Activated CD4-positive, alpha-beta T cell treated with anti-CD3 and anti-CD28 coated beads, Interleukin-2, amount 10 ng/mL, durations not matched to agents 7 days and 5 days (primary cell): ENCODE data around the gene MTRF1. TPM values are rescaled to one million over a fixed set of nuclear protein-coding genes. Genes with fewer than 3 reads are reported as not detected.

Experiments
- CTCF ChIA-PET: fragments of 350-600 bp; sonication (Branson Sonifier 250); formaldehyde crosslinking; loops from one replicate; lab custom pipeline; 2021; ENCODE audit warnings: antibody characterized with exemption; lab: Charles Lee
- POLR2A ChIA-PET: fragments of 350-600 bp; sonication (Branson Sonifier 250); formaldehyde crosslinking; loops from one replicate; lab custom pipeline; 2021; ENCODE audit warnings: antibody characterized with exemption; lab: Charles Lee
- DNase-seq: peaks from one replicate; pipeline ENCODE4 v3.0.0-alpha.2; 2020
- H3K27ac Mint-ChIP-seq: one replicate; pipeline ENCODE4 v1.8.0; 2021; ENCODE audit warnings: mild to moderate bottlenecking, moderate library complexity, mixed read lengths
- H3K27me3 Mint-ChIP-seq: one replicate; pipeline ENCODE4 v1.8.0; 2021; ENCODE audit warnings: mixed read lengths
- H3K36me3 Mint-ChIP-seq: one replicate; pipeline ENCODE4 v1.8.0; 2021; ENCODE audit warnings: low read depth, mixed read lengths
- H3K4me1 Mint-ChIP-seq: one replicate; pipeline ENCODE4 v1.8.0; 2021; ENCODE audit warnings: mixed read lengths
- H3K4me3 Mint-ChIP-seq: one replicate; pipeline ENCODE4 v1.8.0; 2021; ENCODE audit warnings: mild to moderate bottlenecking, moderate library complexity, mixed read lengths
- H3K9me3 Mint-ChIP-seq: one replicate; pipeline ENCODE4 v1.8.0; 2021; ENCODE audit warnings: mixed read lengths
- total RNA-seq, 2 experiments: library from RNA; stranded (reverse); gene quantifications; one replicate each; pipeline ENCODE4 v1.2.3, GENCODE V29; 2021

The MTRF1 gene
- total RNA-seq, 2 experiments from 2014 or later = 22.0 to 23.0 TPM

DNA sequence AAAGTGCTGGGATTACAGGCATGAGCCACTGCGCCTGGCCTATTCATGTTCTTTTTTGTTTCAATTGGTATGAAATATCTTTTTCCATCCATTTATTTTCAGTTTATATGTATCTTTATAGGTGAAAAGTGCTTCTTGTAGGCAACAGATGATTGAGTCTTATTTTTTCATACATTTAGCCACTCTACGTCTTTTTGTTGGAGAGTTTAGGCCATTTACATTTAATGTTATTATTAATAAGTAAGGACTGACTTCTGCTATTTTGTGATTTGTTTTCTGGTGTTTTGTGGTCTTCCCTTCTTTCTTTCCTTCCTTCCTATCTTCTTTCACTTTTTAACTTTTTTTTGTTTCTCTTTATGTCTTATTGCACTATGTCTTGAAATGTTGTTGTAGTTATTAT, 52.3 kb downstream of the MTRF1 start:
- Mint-ChIP-seq H3K4me1 (no peaks in the 10 kb centered on the region), H3K4me3 (no peak overlapping the region), H3K36me3 (peaks cover 7% of the 10 kb centered on the region), H3K27me3 (no peaks in the 10 kb centered on the region), H3K9me3 (peaks cover 5% of the 10 kb centered on the region), H3K27ac (no peak overlapping the region)
- ChIA-PET POLR2A (no interaction called here), CTCF (interaction anchor here (0.5 kb wide), 1 partner anchor 673 kb away, joined by 3 read pairs; no protein-coding TSS in a partner anchor)
- no peak for DNase-seq

DNA sequence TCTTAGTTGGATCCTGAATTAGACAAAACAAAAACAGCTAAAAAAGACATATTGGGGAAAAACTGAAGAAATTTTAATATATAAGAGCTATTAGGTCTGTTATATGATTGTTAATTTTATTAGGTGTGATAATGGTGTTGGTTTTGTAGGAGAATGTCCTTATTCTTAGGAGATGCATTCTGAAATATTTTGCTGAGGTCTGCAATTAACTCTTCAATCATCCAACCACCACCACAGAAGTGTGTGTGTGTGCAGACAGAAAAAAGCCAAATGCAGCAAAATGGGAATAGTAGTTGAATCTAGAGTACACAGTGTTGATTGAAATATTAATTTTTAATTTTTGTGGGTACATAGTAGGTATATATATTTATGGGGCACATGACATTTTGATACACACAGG, 56.9 kb downstream of the MTRF1 start:
- CTCF ChIA-PET = no interaction called here
- peaks cover 5% of the 10 kb centered on the region for H3K9me3 Mint-ChIP-seq
- no peak overlapping the region for H3K4me3 Mint-ChIP-seq
- no peaks in the 10 kb centered on the region for H3K27me3 Mint-ChIP-seq
- no peak overlapping the region for H3K27ac Mint-ChIP-seq
- peaks cover 4% of the 10 kb centered on the region for H3K36me3 Mint-ChIP-seq
- no peak for DNase-seq
- POLR2A ChIA-PET = no interaction called here
- H3K4me1 Mint-ChIP-seq = no peaks in the 10 kb centered on the region

DNA sequence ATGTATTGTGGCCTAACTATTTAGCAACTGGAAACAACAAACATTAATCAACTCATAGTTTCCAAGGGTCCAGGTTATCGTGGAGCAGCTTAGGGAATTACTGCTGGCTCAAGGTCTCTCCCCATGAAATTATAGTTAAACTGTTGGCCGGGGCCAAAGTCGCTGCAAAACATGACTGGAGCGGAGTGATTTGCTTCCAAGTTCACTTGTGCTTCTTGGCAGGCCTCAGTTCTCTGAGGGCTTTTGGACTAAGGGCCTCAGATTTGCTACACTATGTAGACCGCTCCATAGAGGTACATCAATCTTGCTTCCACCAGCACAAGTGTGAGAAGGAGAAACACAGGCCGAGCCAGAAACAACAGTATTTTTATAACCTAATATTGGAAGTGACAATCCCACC, 59.6 kb downstream of the MTRF1 start:
- POLR2A ChIA-PET = no interaction called here

DNA sequence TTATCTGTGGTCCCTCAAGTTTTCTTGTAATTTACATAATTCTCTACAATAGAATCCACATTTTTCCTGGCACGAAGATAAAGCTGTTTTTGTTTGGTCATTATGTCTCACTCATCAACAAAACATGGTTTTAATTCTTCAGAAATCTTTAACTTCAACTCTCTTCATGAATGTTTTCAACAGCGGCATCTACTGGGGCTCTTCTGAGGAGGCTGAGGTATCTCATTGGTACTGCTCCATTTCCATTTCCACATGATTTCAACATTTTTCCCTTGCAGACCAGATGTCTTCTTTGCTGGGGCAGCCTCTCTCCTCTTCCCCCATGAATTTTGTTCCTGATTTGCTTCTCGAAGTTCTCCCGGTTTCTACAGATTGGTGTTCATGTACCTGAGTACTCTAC, 63.2 kb downstream of the MTRF1 start:
- Mint-ChIP-seq H3K9me3 (no peaks in the 10 kb centered on the region), H3K27ac (no peak overlapping the region), H3K4me3 (no peak overlapping the region), H3K4me1 (peaks cover 12% of the 10 kb centered on the region), H3K27me3 (no peaks in the 10 kb centered on the region), H3K36me3 (no peaks in the 10 kb centered on the region)
- POLR2A ChIA-PET = no interaction called here
- CTCF ChIA-PET = no interaction called here
- DNase-seq = no peak

More for the DNA sequence above, 59.6 kb downstream of the MTRF1 start:
- Mint-ChIP-seq H3K9me3 (peaks cover 2% of the 10 kb centered on the region), H3K27ac (no peak overlapping the region), H3K27me3 (no peaks in the 10 kb centered on the region), H3K4me1 (no peaks in the 10 kb centered on the region), H3K4me3 (no peak overlapping the region), H3K36me3 (no peaks in the 10 kb centered on the region)
- DNase-seq = no peak
- CTCF ChIA-PET = interaction anchor here (0.9 kb wide), 1 partner anchor 31 kb away, joined by 3 read pairs; no protein-coding TSS in a partner anchor

DNA sequence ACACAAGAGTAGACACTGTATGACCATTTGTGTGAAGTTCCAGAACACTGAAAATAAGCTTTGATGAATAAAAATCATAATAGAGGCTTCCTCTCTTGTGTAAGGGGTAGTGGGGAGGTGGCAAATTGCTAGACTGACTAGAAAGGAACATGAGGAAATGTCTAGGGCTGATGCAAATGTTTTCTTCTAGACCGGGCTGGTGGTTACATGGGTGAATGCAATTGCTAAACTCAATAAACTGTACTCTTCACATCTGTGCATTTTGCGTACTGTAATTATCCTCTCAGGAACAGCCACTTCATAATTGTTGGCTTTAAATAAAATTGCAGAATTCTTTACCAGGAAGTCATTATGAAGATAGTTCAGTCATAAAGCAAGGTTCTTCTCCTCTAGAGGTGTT, 63.9 kb downstream of the MTRF1 start:
- DNase-seq = no peak
- Mint-ChIP-seq H3K9me3 (no peaks in the 10 kb centered on the region), H3K27me3 (no peaks in the 10 kb centered on the region), H3K4me3 (no peak overlapping the region), H3K4me1 (peaks cover 15% of the 10 kb centered on the region), H3K36me3 (no peaks in the 10 kb centered on the region), H3K27ac (no peak overlapping the region)
- CTCF ChIA-PET = interaction anchor here (0.6 kb wide), 1 partner anchor 21 kb away, joined by 3 read pairs; no protein-coding TSS in a partner anchor
- POLR2A ChIA-PET = no interaction called here

DNA sequence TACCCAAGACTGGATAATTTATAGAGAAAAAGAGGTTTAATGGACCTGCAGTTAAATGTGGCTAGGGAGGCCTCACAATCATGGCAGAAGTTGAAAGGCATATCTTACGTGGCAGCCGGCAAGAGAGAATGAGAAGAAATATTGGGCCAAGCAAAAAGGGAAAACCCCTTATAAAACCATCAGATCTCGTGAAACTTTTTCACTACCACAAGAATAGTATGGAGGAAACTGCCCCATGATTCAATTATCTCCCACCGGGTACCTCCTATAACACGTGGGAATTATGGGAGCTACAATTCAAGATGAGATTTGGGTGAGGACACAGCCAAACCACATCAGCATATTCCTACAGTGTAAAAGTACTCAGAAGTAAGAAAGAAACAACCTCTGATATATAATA, 64.3 kb downstream of the MTRF1 start:
- no peak for DNase-seq
- no peak overlapping the region for H3K27ac Mint-ChIP-seq
- H3K9me3 Mint-ChIP-seq = no peaks in the 10 kb centered on the region
- no peaks in the 10 kb centered on the region for H3K27me3 Mint-ChIP-seq
- H3K4me1 Mint-ChIP-seq = peaks cover 18% of the 10 kb centered on the region
- ChIA-PET CTCF (interaction anchor here (0.6 to 1.2 kb wide), 2 partner anchors 22 to 41 kb away, joined by 3 read pairs; no protein-coding TSS in a partner anchor), POLR2A (no interaction called here)
- no peak overlapping the region for H3K4me3 Mint-ChIP-seq
- H3K36me3 Mint-ChIP-seq = peaks cover 1% of the 10 kb centered on the region

DNA sequence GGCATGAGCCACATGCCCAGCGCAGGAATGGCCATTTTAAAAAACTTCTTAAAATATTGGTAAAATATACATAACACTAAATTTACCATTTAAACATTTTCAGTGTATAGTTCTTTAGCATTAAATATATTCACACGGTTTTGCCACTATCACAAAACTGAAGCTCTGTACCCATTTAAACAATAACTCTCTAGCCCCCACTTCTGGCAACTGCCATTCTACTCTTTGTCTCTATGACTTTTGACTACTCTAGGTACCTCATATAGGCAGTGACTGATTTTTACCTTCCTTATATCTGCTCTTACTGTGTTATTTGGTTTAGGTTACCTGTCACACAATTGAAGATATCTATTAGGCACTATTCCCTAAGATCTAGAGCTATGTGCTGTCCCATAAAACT, 66.8 kb downstream of the MTRF1 start:
- peaks cover 40% of the 10 kb centered on the region for H3K4me1 Mint-ChIP-seq
- peaks cover 21% of the 10 kb centered on the region for H3K36me3 Mint-ChIP-seq
- H3K27me3 Mint-ChIP-seq = no peaks in the 10 kb centered on the region
- CTCF ChIA-PET = interaction anchor here (0.6 to 2.5 kb wide), 6 partner anchors 22 to 142 kb away, joined by 3 to 9 read pairs (median 3); no protein-coding TSS in a partner anchor
- peaks cover 7% of the 10 kb centered on the region for H3K9me3 Mint-ChIP-seq
- no peak overlapping the region for H3K27ac Mint-ChIP-seq
- POLR2A ChIA-PET = no interaction called here
- no peak overlapping the region for H3K4me3 Mint-ChIP-seq
- peak; percentile 31 for DNase-seq

DNA sequence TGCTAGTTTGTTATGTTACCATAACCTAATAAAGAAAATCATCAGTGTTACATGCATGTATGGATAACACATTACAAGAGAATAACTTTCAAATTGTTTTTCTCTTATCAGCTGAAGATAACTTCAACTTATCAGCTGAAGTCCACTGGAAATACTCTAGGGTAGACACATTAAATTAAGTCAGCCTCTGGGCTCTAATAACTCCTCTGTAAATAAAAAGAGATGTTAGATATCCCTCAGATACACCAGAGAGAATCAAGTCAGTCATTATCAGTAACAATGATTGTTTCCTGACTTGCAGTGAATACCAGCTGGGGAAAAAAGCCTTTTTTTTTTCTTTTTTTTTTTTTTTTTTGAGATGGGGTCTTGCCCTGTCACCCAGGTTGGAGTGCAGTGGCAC, 67.4 kb downstream of the MTRF1 start:
- Mint-ChIP-seq H3K9me3 (peaks cover 7% of the 10 kb centered on the region), H3K27me3 (no peaks in the 10 kb centered on the region), H3K4me3 (no peak overlapping the region), H3K27ac (no peak overlapping the region), H3K4me1 (peaks cover 41% of the 10 kb centered on the region), H3K36me3 (peaks cover 24% of the 10 kb centered on the region)
- POLR2A ChIA-PET = no interaction called here
- CTCF ChIA-PET = interaction anchor here (0.6 to 2.5 kb wide), 6 partner anchors 23 to 327 kb away, joined by 3 to 9 read pairs (median 3); no protein-coding TSS in a partner anchor
- DNase-seq = no peak

DNA sequence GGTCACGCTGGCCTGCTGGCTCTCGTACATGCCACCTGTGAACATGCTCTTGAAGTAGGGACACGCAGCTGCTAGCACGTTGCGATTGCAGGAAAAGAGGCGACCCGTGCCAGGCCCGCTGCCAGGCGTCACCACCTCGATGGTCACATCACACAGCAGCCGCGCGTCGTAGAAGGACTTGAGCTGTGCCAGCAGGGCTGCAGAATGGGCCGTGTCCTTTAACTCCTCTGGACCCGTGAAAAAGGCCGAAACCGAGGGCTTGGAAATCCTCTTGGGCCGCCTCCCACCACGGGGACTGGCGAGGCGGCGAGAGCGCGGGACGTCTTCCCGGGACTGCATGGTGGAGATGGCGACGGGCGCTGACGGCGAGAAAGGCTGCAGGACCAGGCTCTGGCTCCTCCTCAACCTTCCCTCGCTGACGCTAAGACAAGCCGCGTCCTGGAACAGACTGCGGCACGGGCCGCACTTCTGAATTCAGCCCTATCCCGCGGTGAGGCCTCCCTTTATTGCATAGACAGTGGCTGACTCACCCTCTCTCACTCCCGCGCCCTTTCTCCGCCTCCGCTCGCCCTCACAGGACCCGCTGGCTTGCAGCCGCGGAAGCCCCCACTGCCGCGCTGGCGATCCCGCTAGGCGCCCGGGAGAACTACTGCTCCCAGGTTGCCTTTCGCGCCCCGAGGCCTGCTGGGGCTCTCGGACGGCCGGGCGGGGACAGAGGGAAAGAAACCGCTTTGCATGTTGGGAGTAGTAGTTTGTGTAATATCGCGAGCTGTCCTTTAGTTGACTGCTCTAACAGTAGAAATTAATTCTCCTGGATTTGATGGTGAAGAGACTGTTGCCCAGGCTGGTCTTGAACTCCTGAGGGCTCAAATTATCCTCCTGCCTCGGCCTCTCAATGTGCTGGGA, 69.2 kb downstream of the MTRF1 start, which contains the start of gene KBTBD7:
KBTBD7 (minus strand) TSS at position 651 of the 906 bp plus-strand sequence; CDS start at position 339, 312 bp downstream.
- DNase-seq = peak; percentile 93

DNA sequence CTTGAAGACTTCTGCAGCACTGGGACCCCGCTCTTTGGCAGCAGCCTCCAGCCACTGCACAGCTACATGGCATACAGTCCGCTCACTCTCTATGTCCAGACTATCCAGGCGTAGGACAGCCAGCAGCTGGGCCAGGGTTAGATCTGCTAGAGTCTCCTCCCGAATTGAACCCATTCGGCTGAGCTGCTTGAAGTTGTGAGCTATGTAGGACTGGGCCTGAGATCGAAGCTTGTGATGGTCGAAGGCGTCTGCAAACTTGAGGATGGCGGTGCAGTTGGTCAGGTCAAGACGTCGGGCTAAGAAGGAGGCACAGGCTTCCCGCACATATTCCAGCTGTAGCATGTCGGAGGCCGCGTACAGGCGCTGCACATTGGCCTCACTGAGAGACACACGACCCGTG, 69.9 kb downstream of the MTRF1 start:
- Mint-ChIP-seq H3K27ac (peak overlapping the region; percentile 93), H3K9me3 (peaks cover 14% of the 10 kb centered on the region), H3K4me1 (peaks cover 45% of the 10 kb centered on the region), H3K36me3 (peaks cover 42% of the 10 kb centered on the region), H3K4me3 (peak overlapping the region; percentile 94), H3K27me3 (no peaks in the 10 kb centered on the region)
- no peak for DNase-seq
- ChIA-PET CTCF (no interaction called here), POLR2A (no interaction called here)

More for the DNA sequence above, 69.2 kb downstream of the MTRF1 start, which contains the start of gene KBTBD7:
- H3K36me3 Mint-ChIP-seq = peaks cover 41% of the 10 kb centered on the region
- H3K9me3 Mint-ChIP-seq = peaks cover 12% of the 10 kb centered on the region
- peaks cover 45% of the 10 kb centered on the region for H3K4me1 Mint-ChIP-seq
- ChIA-PET POLR2A (no interaction called here), CTCF (no interaction called here)
- H3K27me3 Mint-ChIP-seq = no peaks in the 10 kb centered on the region
- peak within 1 kb of the TSS; percentile 93 for H3K27ac Mint-ChIP-seq
- peak within 1 kb of the TSS; percentile 94 for H3K4me3 Mint-ChIP-seq

DNA sequence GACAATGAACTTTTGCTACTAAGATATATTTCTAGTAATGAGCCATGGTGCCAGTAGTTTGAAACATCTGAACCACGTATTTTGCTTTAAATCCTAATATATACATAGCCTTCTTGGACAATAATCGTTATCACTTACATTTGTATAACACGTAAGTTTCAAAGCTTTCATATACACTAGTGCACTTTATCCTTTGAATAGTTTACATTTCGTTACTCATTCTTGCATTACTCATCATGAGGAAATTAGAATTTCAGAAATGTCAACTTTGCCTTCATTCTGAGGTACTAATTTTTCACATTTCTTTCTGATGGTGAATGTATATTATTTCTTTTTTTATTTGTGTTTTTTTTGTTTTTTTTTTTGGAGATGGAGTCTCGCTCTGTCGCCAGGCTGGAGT, 74.8 kb downstream of the MTRF1 start:
- no peaks in the 10 kb centered on the region for H3K27me3 Mint-ChIP-seq
- ChIA-PET POLR2A (no interaction called here), CTCF (no interaction called here)
- H3K4me1 Mint-ChIP-seq = peaks cover 23% of the 10 kb centered on the region
- H3K4me3 Mint-ChIP-seq = no peak overlapping the region
- DNase-seq = no peak
- peaks cover 39% of the 10 kb centered on the region for H3K36me3 Mint-ChIP-seq
- H3K9me3 Mint-ChIP-seq = peaks cover 14% of the 10 kb centered on the region
- no peak overlapping the region for H3K27ac Mint-ChIP-seq

DNA sequence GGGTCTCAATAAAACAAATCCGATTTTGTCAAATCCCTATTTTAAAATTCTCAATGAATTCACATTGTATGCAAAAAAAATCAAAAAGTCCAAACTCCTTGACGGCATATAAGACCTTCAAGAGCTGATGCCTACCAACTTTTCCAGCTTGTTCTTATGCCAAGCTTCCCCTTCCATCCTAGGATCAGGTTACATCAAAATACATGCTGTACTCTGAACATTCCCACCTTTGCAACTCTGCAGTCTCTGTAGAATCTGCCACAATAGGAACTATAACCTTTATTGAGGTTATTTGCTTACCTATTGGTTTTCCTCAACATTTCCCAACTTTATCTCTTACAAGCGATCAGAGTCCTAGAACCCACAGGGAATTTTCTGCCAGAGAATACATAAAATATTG, 76.9 kb downstream of the MTRF1 start:
- Mint-ChIP-seq H3K4me1 (peaks cover 5% of the 10 kb centered on the region), H3K36me3 (peaks cover 20% of the 10 kb centered on the region), H3K4me3 (no peak overlapping the region), H3K9me3 (peaks cover 7% of the 10 kb centered on the region), H3K27me3 (no peaks in the 10 kb centered on the region), H3K27ac (no peak overlapping the region)
- ChIA-PET POLR2A (no interaction called here), CTCF (interaction anchor here (0.6 kb wide), 1 partner anchor 12 kb away, joined by 3 read pairs; no protein-coding TSS in a partner anchor)
- no peak for DNase-seq

DNA sequence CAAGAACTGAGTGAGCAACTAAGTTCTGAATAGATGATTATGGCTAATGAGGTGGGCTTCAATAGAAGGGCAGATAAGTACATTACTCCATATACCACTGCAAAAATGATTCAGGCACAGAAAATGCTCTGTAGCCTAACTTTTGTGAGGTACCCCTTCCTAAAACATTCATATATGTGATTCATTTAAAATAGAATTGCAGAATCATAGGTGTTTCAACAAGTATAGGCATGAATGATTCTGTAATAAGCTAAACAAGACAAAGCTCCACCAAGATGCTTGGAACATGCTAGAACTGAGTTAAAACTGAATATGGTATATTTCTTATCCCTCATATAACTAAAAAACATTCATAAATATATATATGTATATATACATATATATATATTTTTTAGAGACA, 81.1 kb downstream of the MTRF1 start:
- Mint-ChIP-seq H3K4me3 (no peak overlapping the region), H3K4me1 (no peaks in the 10 kb centered on the region), H3K27me3 (no peaks in the 10 kb centered on the region), H3K36me3 (no peaks in the 10 kb centered on the region), H3K27ac (no peak overlapping the region), H3K9me3 (no peaks in the 10 kb centered on the region)
- DNase-seq = no peak
- POLR2A ChIA-PET = no interaction called here
- CTCF ChIA-PET = interaction anchor here (1.0 kb wide), 1 partner anchor 29 kb away, joined by 3 read pairs; no protein-coding TSS in a partner anchor
